ENCODE data around the gene E2F3. TPM values are rescaled to one million over a fixed set of nuclear protein-coding genes. Genes with fewer than 3 reads are reported as not detected.

Gene E2F3
- total RNA-seq, 1 experiment from 2014 or later = 30.2 TPM

GRCh38 chr6:20354366-20354765 is 47.3 kb upstream of the E2F3 start (continued):
- no peak for TF ChIP-seq SMAD4 (CRISPR knock-in tag; IDR thresholded peaks at IDR 0.05)
- TF ChIP-seq STAT6 (CRISPR knock-in tag; conservative IDR thresholded peaks at IDR 0.05; ENCODE audit: low read depth) = no peak
- no peak for TF ChIP-seq IRF1 (CRISPR knock-in tag; IDR thresholded peaks at IDR 0.05)
- TF ChIP-seq MYBL2 (CRISPR knock-in tag; IDR thresholded peaks at IDR 0.05) = no peak
- no peak for TF ChIP-seq NFE2L1 (CRISPR knock-in tag; IDR thresholded peaks at IDR 0.05)
- no peak for TF ChIP-seq ZNF232 (CRISPR knock-in tag; IDR thresholded peaks at IDR 0.05)
- TF ChIP-seq PREB (CRISPR knock-in tag; IDR thresholded peaks at IDR 0.05; ENCODE audit: borderline replicate concordance) = no peak
- TF ChIP-seq ZNF671 (CRISPR knock-in tag; IDR thresholded peaks at IDR 0.05) = no peak
- TF ChIP-seq KAT7 (CRISPR knock-in tag; IDR thresholded peaks at IDR 0.05; ENCODE audit: borderline replicate concordance) = no peak
- no peak for TF ChIP-seq ZNF416 (CRISPR knock-in tag; IDR thresholded peaks at IDR 0.05)
- no peak for TF ChIP-seq NFATC4 (CRISPR knock-in tag; IDR thresholded peaks at IDR 0.05)
- TF ChIP-seq TEAD1 (CRISPR knock-in tag; IDR thresholded peaks at IDR 0.05) = no peak

- H3K36me3 Mint-ChIP-seq = no peaks in the 10 kb centered on the region
- TF ChIP-seq ATF2 (CRISPR knock-in tag; IDR thresholded peaks at IDR 0.05; ENCODE audit: borderline replicate concordance, low read depth) (no peak), ZNF532 (CRISPR knock-in tag; IDR thresholded peaks at IDR 0.05; ENCODE audit: borderline replicate concordance) (no peak), ZNF425 (CRISPR knock-in tag; conservative IDR thresholded peaks at IDR 0.05) (no peak), KAT7 (CRISPR knock-in tag; IDR thresholded peaks at IDR 0.05; ENCODE audit: borderline replicate concordance) (no peak), ZMAT4 (CRISPR knock-in tag; IDR thresholded peaks at IDR 0.05) (no peak), FOXK1 (CRISPR knock-in tag; IDR thresholded peaks at IDR 0.05) (no peak)
- no peak overlapping the region for H3K27ac Mint-ChIP-seq
- H3K4me1 Mint-ChIP-seq = no peaks in the 10 kb centered on the region
- POLR2A ChIA-PET = no interaction called here
- H3K4me3 Mint-ChIP-seq = no peak overlapping the region
- peaks cover 5% of the 10 kb centered on the region for H3K9me3 Mint-ChIP-seq
- DNase-seq (ENCODE audit: low spot score) = no peak
- ATAC-seq = no peak
- CTCF ChIA-PET = no interaction called here
- no peaks in the 10 kb centered on the region; the same call in none of the 2 replicates for H3K27me3 Mint-ChIP-seq (ENCODE audit: low read depth)
These were observed 41.1 kb upstream of the E2F3 start for GRCh38 chr6:20360471-20361119.

Measured in WTC11 (cell line).